Measurements from ENCODE around the gene A1BG. TPM values are rescaled to one million over a fixed set of nuclear protein-coding genes. Genes with fewer than 3 reads are reported as not detected.

A1BG gene
- total RNA-seq, 2 experiments from 2014 or later = 2.9 to 4.7 TPM

DNA sequence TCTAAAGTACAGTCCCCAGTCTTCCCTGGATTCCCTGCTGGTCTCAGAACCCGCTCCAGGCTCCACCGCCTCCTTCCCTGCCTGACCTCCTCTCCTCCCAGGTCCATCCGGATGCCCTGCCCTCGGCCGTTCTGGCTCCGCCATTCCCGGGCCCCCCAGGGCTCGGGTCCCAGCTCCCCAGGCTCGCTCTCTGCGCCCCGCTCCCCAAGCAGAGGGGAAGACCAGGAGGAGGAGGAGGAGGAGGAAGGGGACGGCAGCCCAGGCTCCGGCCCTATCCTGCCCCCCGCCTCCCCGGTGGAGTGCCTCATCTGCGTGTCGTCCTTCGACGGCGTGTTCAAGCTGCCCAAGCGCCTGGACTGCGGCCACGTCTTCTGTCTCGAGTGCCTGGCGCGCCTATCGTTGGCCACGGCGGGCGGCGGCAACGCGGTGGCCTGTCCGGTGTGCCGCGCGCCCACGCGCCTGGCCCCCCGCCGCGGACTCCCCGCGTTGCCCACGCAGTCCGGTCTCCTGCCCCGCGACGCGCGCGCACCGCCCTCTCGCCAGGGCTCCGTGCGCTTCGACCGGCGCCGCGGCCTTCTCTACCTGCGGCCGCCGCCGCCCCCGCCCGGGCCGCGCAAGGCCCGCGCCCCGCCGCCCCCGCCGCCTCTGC, 42.8 kb upstream of the A1BG start:
- POLR2A ChIA-PET = interaction anchor here (0.5 kb wide), 1 partner anchor 57 kb away, joined by 3 read pairs; no protein-coding TSS in a partner anchor
- Mint-ChIP-seq H3K27ac (no peak overlapping the region), H3K9me3 (ENCODE audit: low read depth) (no peaks in the 10 kb centered on the region), H3K4me1 (peaks cover 23% of the 10 kb centered on the region), H3K36me3 (ENCODE audit: low read depth) (peaks cover 39% of the 10 kb centered on the region), H3K27me3 (peaks cover 2% of the 10 kb centered on the region), H3K4me3 (no peak overlapping the region)
- intact Hi-C loops (cut with DNase I, micrococcal nuclease) = no loop called here
- CTCF ChIA-PET = no interaction called here
- DNase-seq (peak; percentile 19), ATAC-seq (no peak)

DNA sequence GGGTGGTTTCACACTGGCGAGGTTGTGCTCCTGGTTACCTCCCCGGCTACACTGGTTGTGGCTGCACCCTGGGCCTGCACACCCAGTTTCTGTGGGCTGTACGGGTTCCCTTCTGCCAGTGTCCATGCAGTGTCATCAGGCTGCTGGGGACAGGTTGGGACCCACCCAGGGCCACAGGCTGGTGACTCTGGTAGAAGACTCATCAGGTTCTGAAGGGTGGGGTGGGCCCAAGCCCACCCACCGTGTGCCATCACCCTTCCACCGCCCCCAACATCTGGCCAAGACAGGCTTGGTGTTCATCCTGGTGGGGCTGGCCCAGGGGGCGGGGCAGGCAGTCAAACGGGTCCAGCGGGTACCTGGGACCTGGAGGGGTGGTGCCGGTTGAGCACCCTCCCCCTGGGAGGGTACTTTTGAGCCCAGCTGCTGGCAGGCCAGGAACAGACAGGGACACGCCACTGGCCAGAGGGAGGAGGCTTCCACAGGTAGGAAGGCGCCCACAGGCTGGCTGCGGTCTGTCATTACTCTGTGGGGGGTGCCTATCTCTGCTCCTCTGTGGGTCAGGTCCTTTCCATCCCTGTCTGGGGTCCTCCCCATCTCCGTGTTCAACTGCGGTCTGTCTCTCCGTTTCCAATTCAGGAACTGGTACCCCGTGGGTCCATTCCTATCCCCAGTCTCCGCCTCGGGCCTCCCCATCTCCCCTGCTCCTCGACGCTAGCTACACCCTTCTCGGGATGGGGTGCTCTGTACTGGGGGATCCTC, 42.1 kb upstream of the A1BG start, which contains the start of gene RNF225:
Gene RNF225, plus strand, starts transcription at position 437 of the 759 bp plus-strand sequence. CDS start 434 bp downstream, outside the sequence.
- ChIA-PET POLR2A (no interaction called here), CTCF (no interaction called here)
- Mint-ChIP-seq H3K9me3 (ENCODE audit: low read depth) (no peaks in the 10 kb centered on the region), H3K27ac (no peak within 1 kb of the TSS), H3K4me3 (no peak within 1 kb of the TSS), H3K36me3 (ENCODE audit: low read depth) (peaks cover 46% of the 10 kb centered on the region), H3K27me3 (peaks cover 2% of the 10 kb centered on the region), H3K4me1 (peaks cover 21% of the 10 kb centered on the region)
- DNase-seq (peak; percentile 31), ATAC-seq (peak; percentile 21)
- intact Hi-C loops (cut with DNase I, micrococcal nuclease) = no loop called here

DNA sequence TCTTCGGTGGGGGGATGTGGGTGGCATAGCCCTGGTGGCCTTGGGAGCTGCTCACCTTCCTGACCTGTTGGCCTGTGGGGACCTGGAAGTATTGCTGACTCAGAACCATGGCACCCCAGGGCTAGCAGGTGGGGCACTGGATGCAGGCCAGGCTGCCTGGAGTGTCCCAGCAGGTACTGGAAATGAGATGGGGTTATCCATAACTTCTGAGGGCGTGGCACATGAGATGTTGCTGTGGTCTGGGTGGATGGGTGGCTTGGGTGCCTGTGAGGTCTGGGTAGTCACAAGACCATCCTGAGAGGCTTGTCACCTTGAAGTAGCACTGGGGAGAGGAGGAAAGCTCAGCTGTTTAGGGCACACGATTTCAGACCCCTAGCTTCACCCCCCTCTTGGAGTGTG, 41.5 kb upstream of the A1BG start:
- H3K27ac Mint-ChIP-seq = no peak overlapping the region
- H3K9me3 Mint-ChIP-seq (ENCODE audit: low read depth) = no peaks in the 10 kb centered on the region
- ChIA-PET CTCF (no interaction called here), POLR2A (no interaction called here)
- peaks cover 49% of the 10 kb centered on the region for H3K36me3 Mint-ChIP-seq (ENCODE audit: low read depth)
- intact Hi-C loops (cut with DNase I, micrococcal nuclease) = no loop called here
- peaks cover 21% of the 10 kb centered on the region for H3K4me1 Mint-ChIP-seq
- H3K4me3 Mint-ChIP-seq = no peak overlapping the region
- DNase-seq (no peak), ATAC-seq (peak; percentile 23)
- H3K27me3 Mint-ChIP-seq = peaks cover 2% of the 10 kb centered on the region

DNA sequence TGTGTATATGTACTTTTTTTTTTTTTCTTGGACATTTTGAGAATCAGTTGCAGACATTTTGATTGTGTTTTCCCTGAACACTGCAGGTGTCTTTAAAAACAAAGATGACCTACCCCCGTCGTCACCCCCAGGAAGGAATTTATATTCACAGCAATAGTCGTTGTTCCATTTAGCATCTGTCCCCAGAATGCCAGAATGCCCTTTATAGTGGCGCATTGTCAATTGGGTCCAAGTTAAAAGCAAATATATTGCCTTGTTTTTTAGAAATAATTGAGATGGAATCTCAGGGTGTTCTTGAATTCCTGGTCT, 40.4 kb upstream of the A1BG start:
- peaks cover 56% of the 10 kb centered on the region for H3K36me3 Mint-ChIP-seq (ENCODE audit: low read depth)
- H3K27ac Mint-ChIP-seq = no peak overlapping the region
- ChIA-PET POLR2A (no interaction called here), CTCF (no interaction called here)
- H3K27me3 Mint-ChIP-seq = peaks cover 2% of the 10 kb centered on the region
- intact Hi-C loops (cut with DNase I, micrococcal nuclease) = no loop called here
- H3K4me3 Mint-ChIP-seq = no peak overlapping the region
- DNase-seq (no peak), ATAC-seq (no peak)
- peaks cover 28% of the 10 kb centered on the region for H3K4me1 Mint-ChIP-seq
- H3K9me3 Mint-ChIP-seq (ENCODE audit: low read depth) = no peaks in the 10 kb centered on the region

DNA sequence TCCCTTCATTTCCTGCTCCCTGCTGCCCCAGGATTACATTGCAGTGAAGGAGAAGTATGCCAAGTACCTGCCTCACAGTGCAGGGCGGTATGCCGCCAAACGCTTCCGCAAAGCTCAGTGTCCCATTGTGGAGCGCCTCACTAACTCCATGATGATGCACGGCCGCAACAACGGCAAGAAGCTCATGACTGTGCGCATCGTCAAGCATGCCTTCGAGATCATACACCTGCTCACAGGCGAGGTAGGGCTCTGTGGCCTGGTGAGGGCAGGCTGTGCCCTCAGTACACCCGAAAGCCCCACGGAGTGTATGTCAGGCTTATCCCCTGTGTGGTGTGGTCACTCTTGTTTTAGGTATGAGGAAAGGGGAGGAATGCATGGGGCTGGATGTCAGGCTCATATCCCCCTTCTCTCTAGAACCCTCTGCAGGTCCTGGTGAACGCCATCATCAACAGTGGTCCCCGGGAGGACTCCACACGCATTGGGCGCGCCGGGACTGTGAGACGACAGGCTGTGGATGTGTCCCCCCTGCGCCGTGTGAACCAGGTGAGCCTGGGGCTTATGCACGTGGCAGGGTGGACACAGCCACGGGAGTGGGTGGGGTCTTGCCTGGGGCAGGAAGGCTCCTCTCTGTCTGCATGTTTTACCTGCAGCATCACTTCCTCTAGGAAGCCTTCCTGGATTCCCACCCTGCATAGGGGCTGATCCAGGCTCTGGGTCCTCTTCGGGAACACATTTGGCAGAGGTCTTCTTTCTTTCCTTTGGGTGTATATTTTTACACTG, 39.8 kb upstream of the A1BG start:
- intact Hi-C loops (cut with DNase I, micrococcal nuclease) = no loop called here
- Mint-ChIP-seq H3K27me3 (peaks cover 2% of the 10 kb centered on the region), H3K9me3 (ENCODE audit: low read depth) (no peaks in the 10 kb centered on the region), H3K36me3 (ENCODE audit: low read depth) (peaks cover 61% of the 10 kb centered on the region), H3K4me3 (no peak overlapping the region), H3K27ac (no peak overlapping the region), H3K4me1 (peaks cover 33% of the 10 kb centered on the region)
- POLR2A ChIA-PET = no interaction called here
- CTCF ChIA-PET = no interaction called here
- ATAC-seq (no peak), DNase-seq (no peak)

DNA sequence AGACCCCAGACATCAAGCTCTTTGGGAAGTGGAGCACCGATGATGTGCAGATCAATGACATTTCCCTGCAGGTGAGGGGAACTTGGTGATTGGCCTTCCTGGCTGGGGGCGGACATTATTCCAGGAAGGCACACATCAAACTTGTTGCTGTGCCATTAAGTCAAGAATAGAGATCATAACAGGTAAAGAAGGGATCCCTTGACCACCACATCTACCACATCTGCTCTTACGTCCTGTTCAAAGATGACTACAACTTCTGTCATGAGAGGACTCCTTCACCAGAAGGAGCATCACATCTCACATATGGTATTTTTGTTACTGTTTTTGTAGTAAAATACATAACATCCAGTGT, 34.9 kb upstream of the A1BG start:
- H3K27ac Mint-ChIP-seq = peak overlapping the region; percentile 97
- DNase-seq (no peak), ATAC-seq (no peak)
- H3K4me3 Mint-ChIP-seq = peak overlapping the region; percentile 96
- peaks cover 50% of the 10 kb centered on the region for H3K36me3 Mint-ChIP-seq (ENCODE audit: low read depth)
- intact Hi-C loops (cut with DNase I, micrococcal nuclease) = loop anchor here in 1 of 2 experiments (5.0 kb wide), 2 partner anchors 81 to 89 kb away; partner anchors contain the start of genes ERVK3-1 and ZNF446
- ChIA-PET CTCF (interaction anchor here (0.7 kb wide), 1 partner anchor 71 kb away, joined by 3 read pairs; no protein-coding TSS in a partner anchor), POLR2A (interaction anchor here (0.6 kb wide), 1 partner anchor 118 kb away, joined by 3 read pairs; no protein-coding TSS in a partner anchor)
- peaks cover 34% of the 10 kb centered on the region for H3K4me1 Mint-ChIP-seq
- H3K9me3 Mint-ChIP-seq (ENCODE audit: low read depth) = no peaks in the 10 kb centered on the region
- no peaks in the 10 kb centered on the region for H3K27me3 Mint-ChIP-seq

DNA sequence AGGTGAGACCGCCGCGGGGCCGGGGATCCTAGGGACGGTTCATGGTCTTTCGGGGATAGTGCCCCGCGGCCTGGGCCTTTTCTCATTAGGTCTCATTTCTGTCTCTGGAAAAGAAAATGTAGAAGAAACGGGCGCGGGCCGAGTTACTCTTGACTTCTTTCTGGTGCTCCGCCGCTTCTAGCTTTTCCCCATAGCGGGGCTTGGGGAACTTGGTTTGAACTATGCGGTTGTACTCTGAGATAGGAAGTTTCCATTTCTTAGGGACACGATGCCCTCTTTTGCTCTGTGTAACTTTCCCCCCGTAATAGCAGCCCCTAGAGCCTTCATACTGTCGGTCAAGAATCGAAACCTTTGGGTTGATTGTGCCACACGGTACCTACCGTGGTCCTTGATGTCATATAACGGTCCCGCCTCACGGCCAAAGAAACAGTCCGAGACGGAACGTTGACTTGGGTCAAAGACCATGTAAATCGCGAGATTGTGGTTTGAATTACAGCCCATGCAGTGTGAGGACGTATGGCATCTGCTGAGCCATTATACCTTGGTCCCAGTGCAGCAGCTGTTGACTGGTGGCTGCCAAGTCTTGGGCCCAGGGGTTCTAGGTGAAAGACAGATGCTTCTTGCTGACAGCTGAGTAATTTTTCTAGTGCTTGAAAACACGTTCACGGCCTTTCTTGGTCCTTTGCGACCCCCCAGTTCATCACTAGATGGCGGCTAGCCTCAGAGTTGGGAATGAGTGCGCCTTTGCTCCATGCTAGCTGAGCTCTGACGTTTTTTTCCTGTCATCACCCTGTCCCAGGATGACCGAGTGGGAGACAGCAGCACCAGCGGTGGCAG, 34.3 kb upstream of the A1BG start:
- ChIA-PET CTCF (interaction anchor here (0.6 to 0.7 kb wide), 2 partner anchors 71 to 139 kb away, joined by 3 read pairs; no protein-coding TSS in a partner anchor), POLR2A (interaction anchor here (0.6 kb wide), 1 partner anchor 118 kb away, joined by 3 read pairs; no protein-coding TSS in a partner anchor)
- intact Hi-C loops (cut with DNase I, micrococcal nuclease) = loop anchor here (1.0 to 5.0 kb wide), 18 partner anchors 13 to 385 kb away; partner anchors contain the start of genes ERVK3-1 (in 2 of the 2), ZNF446 (in 2 of the 2), ZNF584 (in 2 of the 2) and MZF1 (in 1 of the 2)
- no peak for ATAC-seq
- H3K36me3 Mint-ChIP-seq (ENCODE audit: low read depth) = peaks cover 44% of the 10 kb centered on the region
- DNase-seq = no peak
- peak overlapping the region; percentile 96 for H3K4me3 Mint-ChIP-seq
- H3K27me3 Mint-ChIP-seq = no peaks in the 10 kb centered on the region
- peak overlapping the region; percentile 97 for H3K27ac Mint-ChIP-seq
- no peaks in the 10 kb centered on the region for H3K9me3 Mint-ChIP-seq (ENCODE audit: low read depth)
- peaks cover 32% of the 10 kb centered on the region for H3K4me1 Mint-ChIP-seq

DNA sequence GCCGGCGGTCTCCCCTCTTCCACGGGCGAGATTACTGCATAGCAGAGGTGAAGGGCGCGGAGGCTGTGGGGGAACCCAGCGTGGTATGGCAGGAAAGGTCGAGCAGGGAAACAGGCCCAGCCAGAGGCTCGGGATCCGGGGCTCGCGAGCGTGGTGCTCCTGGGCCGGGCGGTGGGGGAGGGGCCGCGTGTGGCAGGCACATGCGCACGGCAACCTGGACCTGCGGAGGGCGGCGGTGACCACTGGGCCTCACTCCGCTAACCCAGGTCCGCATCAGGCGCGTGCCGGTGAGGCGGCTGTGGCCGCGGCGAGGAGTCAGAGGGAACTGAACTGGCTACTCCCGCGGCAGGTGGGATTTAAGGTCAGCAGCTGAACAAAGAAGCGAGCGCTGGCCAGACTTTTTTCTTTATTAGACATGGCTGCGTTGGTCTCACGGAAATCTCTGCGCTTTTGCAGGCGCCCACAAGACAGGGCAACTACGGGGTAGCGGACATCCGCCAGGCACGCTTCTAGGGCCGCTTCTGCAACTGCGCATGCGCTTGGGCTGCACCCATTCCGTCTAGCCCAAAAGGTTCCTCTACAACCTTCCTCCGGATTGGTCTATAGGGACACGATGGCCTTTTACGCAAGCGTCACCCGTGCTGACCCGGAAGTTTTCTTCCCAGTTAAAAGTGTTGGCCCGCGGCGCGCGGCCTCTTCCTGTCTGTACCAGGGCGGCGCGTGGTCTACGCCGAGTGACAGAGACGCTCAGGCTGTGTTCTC, 33.5 kb upstream of the A1BG start, which contains the start of gene RPS5:
Gene RPS5, plus strand, starts transcription at position 694 of the 762 bp plus-strand sequence. CDS start 869 bp downstream, outside the sequence.
- peaks cover 40% of the 10 kb centered on the region for H3K36me3 Mint-ChIP-seq (ENCODE audit: low read depth)
- H3K4me1 Mint-ChIP-seq = peaks cover 33% of the 10 kb centered on the region
- no peaks in the 10 kb centered on the region for H3K27me3 Mint-ChIP-seq
- DNase-seq = peak; percentile 97
- POLR2A ChIA-PET = interaction anchor here (1.0 kb wide), 1 partner anchor 25 kb away, joined by 3 read pairs; the partner anchor contains the start of gene ZNF497
- CTCF ChIA-PET = no interaction called here
- H3K9me3 Mint-ChIP-seq (ENCODE audit: low read depth) = no peaks in the 10 kb centered on the region
- peak; percentile 96 for ATAC-seq
- intact Hi-C loops (cut with DNase I, micrococcal nuclease) = loop anchor here (1.0 to 5.0 kb wide), 18 partner anchors 14 to 384 kb away; partner anchors contain the start of genes ERVK3-1 (in 2 of the 2), ZNF446 (in 2 of the 2), ZNF584 (in 2 of the 2) and MZF1 (in 1 of the 2)
- peak within 1 kb of the TSS; percentile 96 for H3K4me3 Mint-ChIP-seq
- H3K27ac Mint-ChIP-seq = peak within 1 kb of the TSS; percentile 97

DNA sequence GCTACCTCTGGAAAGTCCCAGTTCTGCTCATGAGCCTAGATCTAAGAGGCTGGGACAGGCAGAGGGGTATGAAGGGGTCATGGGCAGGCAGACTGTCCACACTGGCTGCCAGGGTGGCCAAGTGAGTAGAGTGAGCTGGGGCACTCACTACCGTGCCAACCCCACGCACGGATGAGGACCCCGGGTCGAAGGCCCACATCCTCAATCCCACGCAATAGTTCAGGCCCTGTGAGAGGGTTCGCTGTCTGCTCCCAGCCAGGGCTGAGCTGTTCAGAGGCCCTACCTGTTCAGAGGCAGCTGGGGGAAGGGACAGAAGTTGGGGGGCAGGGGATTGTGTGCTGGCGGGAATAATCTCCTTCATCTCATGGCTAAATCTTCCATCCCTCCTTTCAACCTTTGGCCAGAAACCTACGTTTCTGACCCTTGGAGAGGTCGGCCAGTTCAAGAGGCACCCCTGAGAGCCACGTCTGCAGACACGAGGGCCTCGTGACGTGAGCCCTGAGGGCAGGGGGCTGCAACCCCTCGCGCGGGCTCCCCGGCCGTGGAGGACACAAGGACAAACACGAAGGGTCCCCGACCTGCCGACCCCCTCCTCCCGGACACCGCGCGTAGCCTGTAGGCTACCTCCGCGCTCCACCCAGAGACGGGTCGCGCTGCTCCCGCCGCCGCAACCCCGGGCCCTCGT, 32.7 kb upstream of the A1BG start:
- DNase-seq (peak; percentile 56), ATAC-seq (peak; percentile 4)
- Mint-ChIP-seq H3K4me3 (peak overlapping the region; percentile 96), H3K27me3 (no peaks in the 10 kb centered on the region), H3K9me3 (ENCODE audit: low read depth) (no peaks in the 10 kb centered on the region), H3K4me1 (peaks cover 32% of the 10 kb centered on the region), H3K27ac (peak overlapping the region; percentile 97), H3K36me3 (ENCODE audit: low read depth) (peaks cover 34% of the 10 kb centered on the region)
- intact Hi-C loops (cut with DNase I, micrococcal nuclease) = loop anchor here in 1 of 2 experiments (2.0 to 5.0 kb wide), 4 partner anchors 15 to 91 kb away; partner anchors contain the start of genes ERVK3-1, ZNF446 and ZNF584
- POLR2A ChIA-PET = interaction anchor here (1.0 kb wide), 1 partner anchor 24 kb away, joined by 3 read pairs; the partner anchor contains the start of gene ZNF497
- CTCF ChIA-PET = no interaction called here

All from activated CD4-positive, alpha-beta T cell treated with anti-CD3 and anti-CD28 coated beads for 36 hours (primary cell).